Epithelial cell of proximal tubule (primary cell): ENCODE data around the gene ZDHHC4. TPM values are rescaled to one million over a fixed set of nuclear protein-coding genes. Genes with fewer than 3 reads are reported as not detected.

Experiments used
- DNase-seq: peaks from one replicate; pipeline ENCODE4 v3.0.0-alpha.2; 2011; ENCODE audit warnings: low read depth
- H3K4me3 ChIP-seq: 2 replicates; pipeline ENCODE4 v1.5.1; 2011; ENCODE audit warnings: low read depth, mild to moderate bottlenecking, low read length
- total RNA-seq: library from RNA; depleted of rRNA; stranded (reverse); fragments of >200 nt; gene quantifications from 2 replicates; pipeline ENCODE4 v1.2.3, GENCODE V29; 2015
- TF ChIP-seq, protein P1 (sequence below): conservative IDR thresholded peaks from 2 replicates; pipeline ENCODE4 v1.5.1; 2012; ENCODE audit warnings: low read depth, mild to moderate bottlenecking, low read length

The ZDHHC4 gene
- 37.5 and 55.1 TPM in 2 replicates for total RNA-seq

DNA sequence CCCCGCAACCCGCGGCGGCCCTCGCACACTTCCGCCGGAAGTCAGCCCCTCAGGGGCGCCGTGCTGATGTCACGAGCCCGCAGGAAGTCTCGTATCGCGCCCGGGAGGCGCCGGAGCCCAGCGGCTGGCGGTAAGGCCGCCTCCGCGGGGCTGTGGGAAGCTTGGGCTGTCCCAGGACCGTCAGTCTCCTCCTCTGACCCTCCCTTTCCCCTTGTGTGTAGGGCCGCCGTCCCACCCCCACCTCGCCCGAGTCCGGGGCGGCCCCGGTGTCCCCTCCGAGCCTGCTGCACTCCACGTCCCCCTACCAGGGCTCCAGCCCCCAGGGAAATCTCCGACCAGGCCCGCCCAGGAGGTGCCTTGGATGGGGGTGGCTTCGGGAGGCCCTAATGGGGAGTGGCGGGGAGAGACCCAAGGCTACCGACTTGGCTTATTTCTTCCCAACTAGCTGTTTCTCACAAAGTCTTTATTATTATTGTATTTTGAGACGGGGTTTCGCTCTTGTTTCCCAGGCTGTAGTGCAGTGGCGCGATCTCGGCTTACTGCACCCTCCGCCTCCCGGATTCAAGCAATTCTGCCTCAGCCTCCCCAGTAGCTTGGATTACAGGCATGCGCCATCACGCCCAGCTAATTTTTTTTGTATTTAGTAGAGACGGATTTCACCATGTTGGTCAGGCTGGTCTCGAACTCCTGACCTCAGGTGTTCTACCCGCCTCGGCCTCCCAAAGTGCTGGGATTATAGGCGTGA is at the start of gene ZDHHC4:
ZDHHC4 (plus strand) TSS at position 86 of the 745 bp plus-strand sequence. CDS start 3,108 bp downstream, outside the sequence.
- H3K4me3 ChIP-seq: peak within 1 kb of the TSS; percentile 95
- no peak for DNase-seq
- TF ChIP-seq, protein P1, sequence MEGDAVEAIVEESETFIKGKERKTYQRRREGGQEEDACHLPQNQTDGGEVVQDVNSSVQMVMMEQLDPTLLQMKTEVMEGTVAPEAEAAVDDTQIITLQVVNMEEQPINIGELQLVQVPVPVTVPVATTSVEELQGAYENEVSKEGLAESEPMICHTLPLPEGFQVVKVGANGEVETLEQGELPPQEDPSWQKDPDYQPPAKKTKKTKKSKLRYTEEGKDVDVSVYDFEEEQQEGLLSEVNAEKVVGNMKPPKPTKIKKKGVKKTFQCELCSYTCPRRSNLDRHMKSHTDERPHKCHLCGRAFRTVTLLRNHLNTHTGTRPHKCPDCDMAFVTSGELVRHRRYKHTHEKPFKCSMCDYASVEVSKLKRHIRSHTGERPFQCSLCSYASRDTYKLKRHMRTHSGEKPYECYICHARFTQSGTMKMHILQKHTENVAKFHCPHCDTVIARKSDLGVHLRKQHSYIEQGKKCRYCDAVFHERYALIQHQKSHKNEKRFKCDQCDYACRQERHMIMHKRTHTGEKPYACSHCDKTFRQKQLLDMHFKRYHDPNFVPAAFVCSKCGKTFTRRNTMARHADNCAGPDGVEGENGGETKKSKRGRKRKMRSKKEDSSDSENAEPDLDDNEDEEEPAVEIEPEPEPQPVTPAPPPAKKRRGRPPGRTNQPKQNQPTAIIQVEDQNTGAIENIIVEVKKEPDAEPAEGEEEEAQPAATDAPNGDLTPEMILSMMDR: no peak

DNA sequence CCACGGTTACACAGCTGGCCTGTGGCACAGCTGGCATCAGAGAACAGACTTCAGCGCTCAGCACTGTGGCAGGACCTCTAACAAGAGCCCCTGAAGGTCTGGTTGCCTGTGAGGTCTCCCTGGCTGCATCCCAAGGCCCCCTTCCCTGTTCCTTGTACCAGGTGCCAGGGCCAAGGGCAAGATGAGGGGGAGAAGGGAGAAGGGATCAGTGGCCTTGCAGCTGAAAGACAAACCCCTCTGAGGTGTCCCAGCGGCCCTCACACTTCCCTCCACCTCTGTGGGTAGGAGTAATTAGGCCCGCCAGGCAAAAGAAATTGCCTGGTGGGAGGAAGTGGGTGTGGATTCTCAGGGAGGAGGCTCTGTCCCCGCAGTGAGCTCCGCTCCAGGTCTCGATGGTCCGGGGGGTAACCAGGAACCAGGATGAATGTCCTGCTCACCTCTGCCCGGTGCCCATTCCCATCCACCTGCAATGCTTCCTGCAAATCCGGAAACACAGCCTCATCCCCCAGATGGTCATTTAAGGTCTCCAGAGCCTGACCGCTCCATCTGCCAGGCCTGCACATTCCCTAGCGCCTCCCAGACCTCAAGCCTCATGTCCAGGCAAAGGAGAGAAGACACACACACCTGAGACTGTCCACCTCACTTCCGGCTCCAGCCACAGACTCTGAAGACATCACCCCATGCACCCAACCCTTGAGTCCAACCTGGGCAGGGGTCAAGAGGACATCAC is 48.7 kb upstream of the ZDHHC4 start:
- no peak for DNase-seq
- no peak overlapping the region for H3K4me3 ChIP-seq
- TF ChIP-seq, protein P1: no peak

DNA sequence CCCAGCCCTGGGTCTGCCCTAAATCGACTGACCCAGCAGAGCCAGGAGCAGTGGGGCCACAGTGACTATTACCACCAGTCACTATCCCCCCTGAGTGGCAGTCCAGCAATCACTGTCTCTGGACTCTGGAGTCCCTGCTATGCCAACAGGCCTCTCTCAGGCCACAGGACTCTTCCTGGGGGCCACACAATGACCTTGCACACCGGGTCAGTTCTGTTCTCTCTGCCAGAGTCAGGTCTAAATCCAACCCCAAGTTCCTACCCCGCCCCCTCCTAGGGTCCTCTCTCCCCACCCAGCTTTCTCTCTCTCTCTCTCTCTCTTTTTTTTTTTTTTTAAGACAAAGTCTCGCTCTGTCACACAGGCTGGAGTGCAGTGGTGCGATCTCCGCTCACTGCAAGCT is 47.6 kb upstream of the ZDHHC4 start:
- TF ChIP-seq, protein P1: no peak
- DNase-seq: no peak
- no peak overlapping the region for H3K4me3 ChIP-seq

DNA sequence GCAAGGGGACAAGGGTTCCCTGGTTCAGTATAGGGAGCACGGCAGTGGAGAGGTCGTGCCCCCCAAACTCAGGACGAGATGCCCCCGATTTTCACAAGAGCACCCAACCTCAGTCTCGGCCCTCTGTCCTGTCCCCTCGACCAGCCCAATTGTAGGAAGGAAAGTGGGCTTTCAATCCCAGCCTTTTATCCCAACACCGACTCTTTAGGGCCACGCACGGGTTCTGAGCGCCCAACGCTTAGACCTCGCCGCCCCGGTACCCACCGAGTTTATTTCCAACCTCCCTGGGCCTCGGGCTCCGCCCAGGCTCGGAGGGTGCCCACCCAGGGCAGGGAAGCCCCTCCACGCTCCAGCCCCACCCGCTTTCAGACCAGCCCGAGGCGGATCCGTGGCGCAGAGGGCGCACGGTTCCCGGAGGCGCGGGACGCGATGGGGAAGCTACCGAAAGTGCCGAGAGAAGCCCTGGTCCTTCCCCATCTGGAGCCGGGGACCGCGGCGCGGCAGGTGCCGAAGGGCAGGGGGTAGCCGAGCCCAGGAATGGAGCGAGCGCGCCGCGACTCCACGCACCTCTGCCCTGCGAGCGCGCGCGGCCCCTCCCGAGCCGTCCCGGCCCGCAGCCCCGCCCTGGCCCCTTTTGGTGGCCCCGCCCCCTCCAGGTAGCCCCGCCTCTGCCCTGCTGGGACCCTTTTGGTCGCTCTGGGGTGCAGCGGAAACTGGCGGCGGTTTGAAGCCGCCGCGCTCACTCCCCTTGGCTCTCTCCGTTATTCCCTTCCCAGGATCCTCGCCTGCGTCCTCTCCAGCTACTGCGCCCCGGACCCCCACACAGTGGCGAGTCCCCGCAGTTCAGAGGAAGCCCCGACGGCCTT is 46.4 kb upstream of the ZDHHC4 start:
- no peak for DNase-seq
- H3K4me3 ChIP-seq: peak overlapping the region; percentile 35
- TF ChIP-seq, protein P1: no peak

DNA sequence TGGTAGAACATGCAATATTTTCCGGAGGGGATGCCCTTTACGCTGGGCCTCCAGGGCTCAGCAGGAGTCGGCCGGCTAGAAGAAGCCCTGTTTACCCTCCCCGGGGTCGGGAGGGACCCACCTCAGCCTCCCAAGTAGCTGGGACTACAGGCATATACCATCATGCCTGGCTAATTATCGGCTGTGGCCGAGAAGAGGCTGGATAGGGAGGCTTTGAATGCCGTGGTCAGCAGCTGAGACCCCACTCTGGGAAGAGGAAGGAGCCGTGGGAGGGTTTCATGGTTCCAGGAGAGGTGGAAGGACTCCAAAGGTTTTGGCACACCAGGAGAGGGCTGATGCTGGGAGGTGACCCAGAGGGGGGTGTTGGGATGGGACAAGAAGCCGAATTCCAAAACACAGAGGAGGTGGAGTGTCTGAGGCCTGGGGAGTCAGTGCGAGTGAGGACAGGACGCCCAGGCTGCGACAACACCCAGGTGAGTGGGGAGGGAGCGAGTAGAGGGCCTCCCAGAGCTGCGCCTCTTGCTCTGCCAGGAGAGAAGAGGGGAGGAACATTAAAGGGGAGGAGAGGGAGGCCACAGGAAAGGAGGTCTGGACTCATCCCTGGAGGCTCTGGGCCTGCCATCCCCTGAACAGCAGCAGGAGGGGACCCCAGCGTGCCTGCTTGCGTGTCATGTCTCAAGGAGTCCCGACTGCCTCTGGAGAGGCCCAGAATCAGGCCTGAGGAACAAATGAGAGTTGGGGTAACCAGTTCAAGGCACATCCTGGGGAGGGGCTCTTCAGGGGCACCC is 45.6 kb upstream of the ZDHHC4 start:
- H3K4me3 ChIP-seq: no peak overlapping the region
- TF ChIP-seq, protein P1: no peak

DNA sequence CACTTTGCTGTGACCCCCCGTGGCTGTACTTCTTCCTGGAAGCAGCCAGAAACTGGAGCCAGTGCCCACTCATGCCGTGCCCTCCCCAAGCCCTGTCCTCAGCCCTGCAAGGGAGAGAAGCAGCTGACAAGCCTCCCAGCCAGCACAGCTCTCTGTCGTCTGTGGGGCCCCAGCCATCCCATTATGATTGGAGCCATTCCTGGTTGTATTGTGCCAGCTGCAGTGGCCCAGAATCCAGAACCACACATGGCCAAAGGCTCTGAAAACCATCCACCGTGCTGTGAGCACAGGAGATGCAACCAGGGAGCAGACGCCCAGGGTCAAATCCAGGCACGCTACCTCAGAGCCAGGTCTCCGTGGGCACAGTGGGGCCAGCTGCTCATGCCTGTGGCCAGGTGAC is 44.7 kb upstream of the ZDHHC4 start:
- H3K4me3 ChIP-seq: no peak overlapping the region
- TF ChIP-seq, protein P1: no peak
- DNase-seq: no peak

More for the DNA sequence above, 45.6 kb upstream of the ZDHHC4 start:
- no peak for DNase-seq
